Measurements from ENCODE around the gene VIPR2. TPM values are rescaled to one million over a fixed set of nuclear protein-coding genes. Genes with fewer than 3 reads are reported as not detected.

VIPR2 gene
- total and polyA plus RNA-seq, 2 experiments from 2014 or later = 1.3 to 2.7 TPM

DNA sequence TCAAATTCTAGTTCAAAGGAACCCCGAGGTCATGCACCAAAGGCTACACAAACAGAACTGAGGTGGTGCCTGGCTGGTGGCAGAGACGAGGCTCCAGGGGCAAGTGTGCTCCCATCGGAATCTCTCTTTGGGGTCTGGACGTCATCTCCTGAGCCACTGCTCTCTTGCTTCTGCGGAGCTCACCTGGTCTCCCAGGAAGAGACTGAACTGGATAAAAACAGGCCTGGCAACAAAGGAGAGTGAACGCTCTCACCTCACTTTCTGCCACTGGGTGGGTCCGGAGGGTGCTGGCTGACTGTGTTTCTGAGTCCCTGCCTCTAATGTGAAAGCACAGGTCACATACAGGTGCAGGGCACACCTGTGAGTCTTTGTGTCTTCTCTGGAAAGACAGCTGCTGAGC is 22.4 kb downstream of the VIPR2 start:
- peaks cover 10% of the 10 kb centered on the region for H3K27me3 Mint-ChIP-seq (ENCODE audit: insufficient read depth, low read depth, poor library complexity)
- no peaks in the 10 kb centered on the region for H3K36me3 ChIP-seq (ENCODE audit: insufficient read depth)
- H3F3A ChIP-seq (replicated peaks; ENCODE audit: low read depth) = no peaks in the 10 kb centered on the region
- no peaks in the 10 kb centered on the region for H3K4me1 ChIP-seq (ENCODE audit: insufficient read depth)
- H3K4me3 Mint-ChIP-seq = no peak overlapping the region
- ATAC-seq (no peak), DNase-seq (ENCODE audit: low spot score) (no peak)
- H3K79me2 ChIP-seq (replicated peaks; ENCODE audit: insufficient read depth) = no peaks in the 10 kb centered on the region
- H3K9me3 Mint-ChIP-seq = peaks cover 71% of the 10 kb centered on the region
- no peak overlapping the region for H3K4me2 ChIP-seq
- no peaks in the 10 kb centered on the region; the same call in 2 of the 3 replicates for H3K4me1 Mint-ChIP-seq
- H2AFZ ChIP-seq = no peak overlapping the region
- no peaks in the 10 kb centered on the region for H3K9me2 ChIP-seq (ENCODE audit: insufficient read depth)
- H3K36me3 Mint-ChIP-seq (ENCODE audit: low read depth) = peaks cover 5% of the 10 kb centered on the region; the same call in 2 of the 3 replicates
- TF ChIP-seq ZNF331 (CRISPR knock-in tag; IDR thresholded peaks at IDR 0.05; ENCODE audit: low read depth) (no peak), EZH2 (IDR thresholded peaks at IDR 0.05; ENCODE audit: low read depth, unreplicated experiment) (no peak)
- H3K4me3 ChIP-seq = no peak overlapping the region
- no peaks in the 10 kb centered on the region for H4K20me1 ChIP-seq (replicated peaks; ENCODE audit: insufficient read depth)
- no peak overlapping the region for H3K27ac Mint-ChIP-seq
- H3K27me3 ChIP-seq (ENCODE audit: insufficient read depth) = no peaks in the 10 kb centered on the region
- H3K27ac ChIP-seq (ENCODE audit: low read depth) = no peak overlapping the region

DNA sequence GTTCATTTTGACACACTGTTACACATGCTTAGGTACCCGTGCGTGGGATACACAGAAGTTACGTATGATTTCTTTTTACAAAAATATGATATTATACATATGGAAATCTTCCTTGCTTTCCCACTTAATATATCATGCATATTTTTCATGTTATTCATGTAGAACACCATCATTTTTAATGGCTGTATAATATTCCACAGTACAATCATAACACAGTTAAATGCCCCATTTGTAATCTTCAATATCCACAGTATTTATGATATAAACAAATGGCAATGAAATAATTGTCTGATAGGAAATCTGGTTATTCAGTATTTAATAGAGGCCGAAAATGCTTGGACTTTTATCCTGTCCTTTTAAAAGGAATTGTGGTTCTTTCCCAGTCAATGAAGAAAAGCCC is 23.2 kb downstream of the VIPR2 start:
- H3K4me3 ChIP-seq = no peak overlapping the region

More for the DNA sequence above, 23.2 kb downstream of the VIPR2 start:
- Histone ChIP-seq H4K20me1 (replicated peaks; ENCODE audit: insufficient read depth) (no peaks in the 10 kb centered on the region), H3K9me2 (ENCODE audit: insufficient read depth) (no peaks in the 10 kb centered on the region), H3K27me3 (ENCODE audit: insufficient read depth) (no peaks in the 10 kb centered on the region), H3F3A (replicated peaks; ENCODE audit: low read depth) (no peaks in the 10 kb centered on the region), H3K27ac (ENCODE audit: low read depth) (no peak overlapping the region), H3K36me3 (ENCODE audit: insufficient read depth) (no peaks in the 10 kb centered on the region), H3K4me2 (no peak overlapping the region), H3K79me2 (replicated peaks; ENCODE audit: insufficient read depth) (no peaks in the 10 kb centered on the region), H2AFZ (no peak overlapping the region), H3K4me1 (ENCODE audit: insufficient read depth) (no peaks in the 10 kb centered on the region)
- no peak for DNase-seq (ENCODE audit: low spot score)
- no peak overlapping the region for H3K4me3 Mint-ChIP-seq
- no peaks in the 10 kb centered on the region; the same call in 2 of the 3 replicates for H3K4me1 Mint-ChIP-seq
- peaks cover 75% of the 10 kb centered on the region for H3K9me3 Mint-ChIP-seq
- peaks cover 5% of the 10 kb centered on the region; the same call in 2 of the 3 replicates for H3K36me3 Mint-ChIP-seq (ENCODE audit: low read depth)
- no peak overlapping the region for H3K27ac Mint-ChIP-seq
- peaks cover 10% of the 10 kb centered on the region for H3K27me3 Mint-ChIP-seq (ENCODE audit: insufficient read depth, low read depth, poor library complexity)
- ATAC-seq = no peak
- TF ChIP-seq JUNB (IDR thresholded peaks at IDR 0.05; ENCODE audit: unreplicated experiment) = no peak
- TF ChIP-seq ZNF114 (CRISPR knock-in tag; IDR thresholded peaks at IDR 0.05) = no peak
- TF ChIP-seq ZNF462 (CRISPR knock-in tag; IDR thresholded peaks at IDR 0.05) = no peak
- TF ChIP-seq EZH2 (IDR thresholded peaks at IDR 0.05; ENCODE audit: low read depth, unreplicated experiment) = no peak
- TF ChIP-seq, protein P1, sequence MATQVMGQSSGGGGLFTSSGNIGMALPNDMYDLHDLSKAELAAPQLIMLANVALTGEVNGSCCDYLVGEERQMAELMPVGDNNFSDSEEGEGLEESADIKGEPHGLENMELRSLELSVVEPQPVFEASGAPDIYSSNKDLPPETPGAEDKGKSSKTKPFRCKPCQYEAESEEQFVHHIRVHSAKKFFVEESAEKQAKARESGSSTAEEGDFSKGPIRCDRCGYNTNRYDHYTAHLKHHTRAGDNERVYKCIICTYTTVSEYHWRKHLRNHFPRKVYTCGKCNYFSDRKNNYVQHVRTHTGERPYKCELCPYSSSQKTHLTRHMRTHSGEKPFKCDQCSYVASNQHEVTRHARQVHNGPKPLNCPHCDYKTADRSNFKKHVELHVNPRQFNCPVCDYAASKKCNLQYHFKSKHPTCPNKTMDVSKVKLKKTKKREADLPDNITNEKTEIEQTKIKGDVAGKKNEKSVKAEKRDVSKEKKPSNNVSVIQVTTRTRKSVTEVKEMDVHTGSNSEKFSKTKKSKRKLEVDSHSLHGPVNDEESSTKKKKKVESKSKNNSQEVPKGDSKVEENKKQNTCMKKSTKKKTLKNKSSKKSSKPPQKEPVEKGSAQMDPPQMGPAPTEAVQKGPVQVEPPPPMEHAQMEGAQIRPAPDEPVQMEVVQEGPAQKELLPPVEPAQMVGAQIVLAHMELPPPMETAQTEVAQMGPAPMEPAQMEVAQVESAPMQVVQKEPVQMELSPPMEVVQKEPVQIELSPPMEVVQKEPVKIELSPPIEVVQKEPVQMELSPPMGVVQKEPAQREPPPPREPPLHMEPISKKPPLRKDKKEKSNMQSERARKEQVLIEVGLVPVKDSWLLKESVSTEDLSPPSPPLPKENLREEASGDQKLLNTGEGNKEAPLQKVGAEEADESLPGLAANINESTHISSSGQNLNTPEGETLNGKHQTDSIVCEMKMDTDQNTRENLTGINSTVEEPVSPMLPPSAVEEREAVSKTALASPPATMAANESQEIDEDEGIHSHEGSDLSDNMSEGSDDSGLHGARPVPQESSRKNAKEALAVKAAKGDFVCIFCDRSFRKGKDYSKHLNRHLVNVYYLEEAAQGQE (IDR thresholded peaks at IDR 0.05; ENCODE audit: unreplicated experiment) = no peak
- TF ChIP-seq STAT1 (IDR thresholded peaks at IDR 0.05; ENCODE audit: unreplicated experiment) = no peak
- TF ChIP-seq, protein P2, sequence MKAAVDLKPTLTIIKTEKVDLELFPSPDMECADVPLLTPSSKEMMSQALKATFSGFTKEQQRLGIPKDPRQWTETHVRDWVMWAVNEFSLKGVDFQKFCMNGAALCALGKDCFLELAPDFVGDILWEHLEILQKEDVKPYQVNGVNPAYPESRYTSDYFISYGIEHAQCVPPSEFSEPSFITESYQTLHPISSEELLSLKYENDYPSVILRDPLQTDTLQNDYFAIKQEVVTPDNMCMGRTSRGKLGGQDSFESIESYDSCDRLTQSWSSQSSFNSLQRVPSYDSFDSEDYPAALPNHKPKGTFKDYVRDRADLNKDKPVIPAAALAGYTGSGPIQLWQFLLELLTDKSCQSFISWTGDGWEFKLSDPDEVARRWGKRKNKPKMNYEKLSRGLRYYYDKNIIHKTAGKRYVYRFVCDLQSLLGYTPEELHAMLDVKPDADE (IDR thresholded peaks at IDR 0.05) = no peak
- TF ChIP-seq POLR2AphosphoS5 (IDR thresholded peaks at IDR 0.05; ENCODE audit: low read depth) = no peak
- TF ChIP-seq CREB1 (CRISPR knock-in tag; IDR thresholded peaks at IDR 0.05; ENCODE audit: low read depth) = no peak
- TF ChIP-seq EZH2phosphoT487 (IDR thresholded peaks at IDR 0.05; ENCODE audit: unreplicated experiment) = no peak
- TF ChIP-seq ZNF331 (CRISPR knock-in tag; IDR thresholded peaks at IDR 0.05; ENCODE audit: low read depth) = no peak
- no peak for TF ChIP-seq NANOG (IDR thresholded peaks at IDR 0.05; ENCODE audit: borderline replicate concordance)

Measured in GM23338 (cell line).